ENCODE data around the gene NUP214.
"Not testable (repeated sequence)": the region's sequence is repeated elsewhere in the genome, so short reads cannot be mapped to it uniquely, and the experiment has no call there.

NUP214 gene

DNA sequence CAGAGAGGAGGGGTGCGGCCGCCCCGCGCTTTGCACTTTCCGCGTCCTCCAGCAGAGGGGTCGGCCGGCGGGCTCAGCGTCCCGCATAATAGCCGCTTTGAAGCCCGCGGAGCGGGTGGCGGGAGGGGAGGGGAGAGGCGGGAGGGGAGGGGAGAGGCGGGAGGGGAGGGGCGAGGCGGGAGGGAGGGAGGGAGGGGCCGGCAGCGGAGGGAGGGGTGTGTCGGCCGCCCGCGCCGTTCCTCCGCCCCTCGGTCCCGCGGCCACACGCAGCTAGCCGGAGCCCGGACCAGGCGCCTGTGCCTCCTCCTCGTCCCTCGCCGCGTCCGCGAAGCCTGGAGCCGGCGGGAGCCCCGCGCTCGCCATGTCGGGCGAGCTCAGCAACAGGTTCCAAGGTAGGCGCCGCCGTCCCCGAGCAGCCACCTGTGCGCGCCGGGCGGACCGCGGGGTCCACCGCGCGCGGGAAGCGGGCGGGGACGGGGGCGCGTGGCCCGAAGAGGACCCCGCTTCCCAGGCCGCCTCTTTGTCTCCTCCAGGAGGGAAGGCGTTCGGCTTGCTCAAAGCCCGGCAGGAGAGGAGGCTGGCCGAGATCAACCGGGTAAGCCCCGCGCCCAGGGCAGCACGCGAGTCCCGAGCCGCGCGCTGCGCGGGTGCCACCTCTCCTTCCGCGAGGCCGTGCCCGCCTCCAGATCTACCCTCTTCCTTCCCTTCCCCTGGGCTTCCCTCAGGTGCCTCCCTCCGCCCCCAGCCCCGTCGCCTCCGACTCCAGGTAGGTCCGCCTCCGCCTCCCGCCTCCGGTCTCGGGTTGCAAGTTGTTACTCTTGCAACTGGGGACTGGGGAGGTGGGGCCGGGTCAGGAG lies 28.9 kb upstream of the NUP214 start, which contains the start of gene AIF1L:
TSS of gene AIF1L (plus strand) at position 263 of the 857 bp plus-strand sequence. CDS start at position 362, 99 bp downstream.
- peak; percentile 64 for DNase-seq (ENCODE audit: low spot score)

DNA sequence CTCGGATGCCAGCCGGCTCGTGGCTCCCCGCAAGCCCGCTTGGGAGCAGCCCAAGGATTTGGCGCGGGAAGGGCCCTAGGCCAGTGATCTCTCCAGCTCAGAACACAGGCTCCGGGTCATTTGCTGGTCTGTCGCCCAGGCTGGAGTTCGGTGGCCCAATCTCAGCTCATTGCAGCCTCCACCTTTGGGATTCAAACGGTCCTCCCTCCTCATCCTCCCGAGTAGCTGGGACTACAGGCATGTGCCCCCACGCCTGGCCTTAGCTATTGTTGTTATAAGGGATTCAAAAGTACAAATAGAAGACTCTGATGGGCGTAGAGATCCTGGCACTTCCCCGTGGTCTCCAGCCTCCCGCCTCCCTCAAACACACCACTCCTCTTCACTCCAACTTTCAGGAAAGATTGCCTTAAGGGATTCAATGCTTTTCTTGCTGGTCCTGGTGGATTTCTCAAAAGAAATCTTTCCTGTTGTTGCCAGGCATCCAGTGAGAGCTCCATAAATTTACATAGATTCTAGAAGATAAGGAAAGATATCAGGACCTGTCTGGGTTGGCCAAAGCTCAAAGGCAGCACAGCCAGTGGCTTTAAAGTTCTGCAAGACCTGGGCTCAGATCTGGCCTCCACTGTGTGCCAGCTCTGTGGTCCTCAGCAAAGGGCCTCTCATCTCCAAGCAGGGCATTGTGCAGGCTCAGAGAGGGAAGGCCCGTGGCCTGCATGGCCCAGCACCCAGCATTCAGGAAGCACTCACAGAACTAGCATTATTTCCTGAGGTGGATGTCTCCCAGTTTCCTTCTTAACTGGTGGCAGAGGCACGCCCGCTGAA lies 28.0 kb upstream of the NUP214 start:
- DNase-seq (ENCODE audit: low spot score): no peak

DNA sequence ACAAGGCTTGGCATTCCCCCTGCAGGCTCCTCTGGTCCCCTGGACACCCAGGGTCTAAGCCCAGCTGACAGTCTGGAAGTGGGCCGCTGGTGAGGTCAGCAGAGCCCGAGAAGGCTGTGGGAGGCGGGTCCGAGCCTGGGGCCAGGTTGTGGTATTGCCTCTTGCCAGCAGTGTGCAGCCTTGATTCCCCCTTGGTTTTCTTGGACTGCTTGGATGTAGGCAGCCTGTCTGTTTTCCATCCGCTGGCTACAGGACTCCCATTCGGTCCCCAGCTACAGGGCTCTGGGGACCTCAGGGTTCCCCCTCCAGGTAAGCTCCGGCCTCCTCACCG lies 27.5 kb upstream of the NUP214 start:
- DNase-seq (ENCODE audit: low spot score): peak; percentile 46

DNA sequence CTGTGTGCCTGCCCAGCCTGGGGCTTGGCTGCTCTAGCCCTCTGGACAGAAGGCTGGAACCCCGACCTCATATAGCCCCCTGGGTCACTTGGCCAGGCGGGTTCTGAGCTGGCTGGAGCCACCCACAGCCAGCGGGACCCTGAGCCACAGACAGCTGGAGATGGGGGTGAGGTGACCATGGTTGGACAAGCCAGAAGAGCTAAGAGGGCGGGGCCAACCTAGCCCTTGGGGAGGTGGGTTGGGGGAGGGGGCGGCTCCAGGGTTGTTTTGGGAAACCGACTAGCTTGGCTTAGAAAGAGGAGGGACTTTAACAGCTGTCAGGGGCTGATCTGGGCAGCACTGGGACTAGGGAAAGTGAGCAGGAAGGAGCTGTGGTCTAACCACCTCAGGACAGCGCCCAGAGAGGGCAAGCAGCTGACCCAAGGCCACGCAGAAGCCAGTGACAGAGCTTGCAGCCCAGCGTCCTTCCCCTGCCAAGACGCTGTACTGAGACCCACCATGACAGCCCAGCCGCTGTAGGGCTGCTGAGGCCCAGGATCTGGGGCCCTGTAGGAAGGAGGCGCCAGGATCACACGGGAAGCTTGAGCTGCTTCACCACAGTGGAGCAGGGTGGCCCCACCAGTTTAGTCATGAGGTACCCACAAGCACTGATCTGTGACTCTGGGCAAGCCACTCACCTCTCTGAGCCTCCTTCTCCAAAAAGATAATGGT lies 26.8 kb upstream of the NUP214 start:
- peak; percentile 70 for DNase-seq (ENCODE audit: low spot score)

DNA sequence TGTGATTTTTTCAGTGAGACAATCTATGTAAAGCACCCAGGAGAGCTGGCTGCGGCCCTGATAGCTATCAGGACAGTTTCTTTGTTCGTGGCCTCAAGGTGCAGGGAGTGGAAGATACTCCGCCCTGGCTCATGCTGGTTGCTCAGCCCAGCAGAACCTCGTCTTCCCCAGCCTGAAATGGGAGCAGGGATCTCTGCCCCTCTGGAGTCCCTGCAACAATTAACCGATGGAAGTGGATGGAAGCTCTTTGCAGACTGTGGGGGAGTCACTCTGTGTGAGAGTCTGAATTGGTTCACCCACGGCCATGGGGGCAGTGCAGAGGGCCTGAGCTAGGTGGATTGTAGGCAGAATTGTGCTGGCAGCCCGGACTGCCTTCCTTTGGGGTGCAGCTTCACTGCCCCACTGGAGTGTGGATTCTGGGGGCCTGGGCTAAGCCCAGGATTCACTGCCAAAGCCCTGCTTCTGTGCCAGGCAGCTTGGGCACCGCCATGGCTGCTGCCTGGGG lies 26.2 kb upstream of the NUP214 start:
- no peak for DNase-seq (ENCODE audit: low spot score)

DNA sequence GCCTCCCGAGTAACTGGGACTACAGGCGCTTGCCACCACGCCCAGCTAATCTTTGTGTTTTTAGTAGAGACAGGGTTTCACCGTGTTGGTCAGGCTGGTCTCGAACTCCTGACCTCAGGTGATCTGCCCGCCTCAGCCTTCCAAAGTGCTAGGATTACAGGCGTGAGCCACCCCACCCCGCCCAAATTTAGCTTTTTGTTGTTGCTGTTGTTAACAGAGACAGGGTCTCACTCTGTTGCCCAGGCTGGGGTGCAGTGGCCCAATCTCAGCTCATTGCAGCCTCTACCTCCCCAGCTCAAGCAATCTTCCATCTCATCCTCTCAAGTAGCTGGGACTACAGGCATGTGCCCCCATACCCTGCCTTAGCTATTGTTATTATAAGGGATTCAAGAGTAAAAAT lies 25.5 kb upstream of the NUP214 start:
- not testable (repeated sequence) for DNase-seq (ENCODE audit: low spot score)

DNA sequence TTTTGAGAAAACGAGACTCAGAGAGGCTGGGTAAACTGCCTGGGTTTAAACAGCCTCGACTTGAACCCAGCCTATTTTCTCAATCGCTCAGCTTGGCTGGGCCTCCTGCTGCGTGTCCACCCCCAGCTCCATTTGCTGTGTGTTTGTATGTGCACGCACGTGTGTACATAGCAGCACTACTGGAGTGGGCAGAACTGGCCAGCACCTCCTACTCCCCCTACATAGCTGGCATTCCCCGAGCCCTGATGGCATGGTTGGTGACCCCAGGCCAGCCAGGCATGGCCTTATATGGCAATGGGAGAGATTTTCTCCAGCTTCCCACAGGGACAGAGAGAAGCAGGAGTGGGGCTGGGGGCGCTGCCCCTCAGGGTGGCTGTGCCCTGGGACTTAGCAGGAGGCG lies 24.9 kb upstream of the NUP214 start:
- DNase-seq (ENCODE audit: low spot score): peak; percentile 86

DNA sequence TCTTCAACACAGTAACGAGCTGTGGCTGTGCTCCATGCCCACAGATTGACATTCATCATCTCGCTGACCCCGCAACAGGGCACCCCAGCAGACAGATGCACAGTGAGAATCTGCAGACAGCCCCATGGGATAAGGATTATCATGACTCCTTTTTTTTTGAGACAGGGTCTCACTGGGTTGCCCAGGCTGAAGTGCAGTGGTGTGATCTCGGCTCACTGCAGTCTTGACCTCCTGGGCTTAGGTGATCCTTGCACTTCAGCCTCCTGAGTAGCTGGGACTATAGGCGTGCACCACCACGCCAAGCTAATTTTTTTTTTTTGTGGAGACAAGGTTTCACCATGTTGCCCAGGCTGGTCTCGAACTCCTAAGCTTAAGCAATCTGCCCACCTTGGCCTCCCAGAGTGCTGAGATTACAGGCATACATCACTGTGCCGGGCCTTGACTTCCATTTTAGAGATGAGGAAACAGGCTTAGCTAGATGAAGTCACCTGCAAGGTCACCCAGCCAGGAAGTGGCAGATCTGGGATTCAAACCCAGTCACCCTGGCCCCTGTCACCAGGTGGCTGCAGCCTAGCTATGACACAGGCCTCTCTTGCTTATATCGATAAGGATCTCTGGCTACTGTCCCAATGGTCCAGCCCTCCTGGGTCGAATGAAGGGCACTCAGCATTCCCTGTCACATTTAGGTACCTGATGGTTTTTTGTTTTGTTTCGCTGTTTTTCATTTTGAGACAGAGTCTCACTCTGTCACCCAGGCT lies 24.0 kb upstream of the NUP214 start:
- peak; percentile 53 for DNase-seq (ENCODE audit: low spot score)

DNA sequence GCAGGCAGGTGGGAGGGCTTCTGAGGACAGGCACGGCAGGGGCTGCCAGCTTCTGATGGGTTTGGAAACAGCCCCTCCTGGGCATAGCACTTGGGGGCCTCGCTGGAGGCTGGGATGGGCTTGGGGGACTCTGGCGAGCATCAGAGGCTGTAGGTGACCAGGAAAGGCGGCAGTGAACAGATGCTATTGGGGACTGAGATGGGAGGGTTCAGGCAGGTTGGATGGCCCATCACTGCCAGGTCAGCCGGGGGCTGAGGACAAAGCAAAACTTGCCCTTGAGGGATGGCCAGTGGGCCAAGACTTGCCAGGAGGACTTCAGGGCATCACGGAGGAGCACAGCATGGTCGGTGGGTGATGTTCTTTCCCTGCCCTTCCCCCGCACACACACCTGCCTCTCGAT lies 22.4 kb upstream of the NUP214 start:
- no peak for DNase-seq (ENCODE audit: low spot score)

DNA sequence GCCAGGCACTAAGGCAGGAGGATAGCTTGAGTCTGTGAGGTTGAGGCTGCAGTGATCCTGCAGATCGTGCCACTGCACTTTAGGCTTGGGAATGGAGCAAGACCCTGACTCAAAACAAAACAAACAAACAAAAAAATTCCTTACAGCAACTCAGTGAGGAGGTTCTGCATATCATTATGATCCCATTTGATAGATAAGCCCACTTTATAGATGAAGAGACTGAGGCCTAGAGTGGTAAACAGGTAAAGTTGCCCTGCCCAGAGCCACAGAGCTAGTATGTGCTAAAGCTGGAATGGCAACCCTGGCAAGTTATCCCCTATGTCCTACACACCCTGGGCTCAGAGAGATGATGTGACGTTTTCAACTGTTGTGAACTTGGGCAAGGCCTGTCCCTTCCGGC lies 21.9 kb upstream of the NUP214 start:
- no peak for DNase-seq (ENCODE audit: low spot score)

DNA sequence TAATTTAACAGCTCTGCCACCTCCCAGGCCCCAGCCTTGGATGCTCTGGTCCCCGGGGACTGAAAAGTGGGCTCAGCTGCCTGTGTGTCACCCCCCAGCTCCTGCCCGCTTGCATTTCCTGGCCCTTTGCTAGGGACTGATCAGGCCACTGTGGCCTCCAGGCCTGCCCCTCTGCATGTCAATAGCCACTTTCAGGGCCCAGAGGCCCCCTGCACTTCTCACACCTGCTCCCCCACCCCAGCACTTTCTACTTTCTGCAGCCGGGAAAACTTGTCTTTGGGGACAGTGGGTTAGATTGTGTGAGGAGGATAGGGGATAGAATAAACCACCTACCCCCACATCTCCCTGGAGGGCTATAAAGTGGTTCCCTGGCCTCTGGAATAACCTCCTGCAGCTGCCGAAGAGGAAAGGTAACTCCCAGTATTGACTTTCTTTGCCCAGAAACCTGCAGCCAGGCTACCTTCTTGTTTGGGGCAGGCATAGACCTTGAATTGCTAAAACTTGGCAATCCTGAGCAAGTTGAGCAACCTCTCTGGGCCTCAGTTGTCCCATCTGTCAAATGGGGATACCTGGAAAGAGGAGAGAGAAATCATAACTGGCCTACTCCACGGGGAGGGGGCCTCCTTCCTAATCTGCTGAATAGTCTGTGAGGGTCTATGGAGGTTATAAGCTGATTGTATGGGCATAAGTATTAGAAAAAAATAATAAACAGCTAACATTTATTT lies 21.2 kb upstream of the NUP214 start:
- no peak for DNase-seq (ENCODE audit: low spot score)

DNA sequence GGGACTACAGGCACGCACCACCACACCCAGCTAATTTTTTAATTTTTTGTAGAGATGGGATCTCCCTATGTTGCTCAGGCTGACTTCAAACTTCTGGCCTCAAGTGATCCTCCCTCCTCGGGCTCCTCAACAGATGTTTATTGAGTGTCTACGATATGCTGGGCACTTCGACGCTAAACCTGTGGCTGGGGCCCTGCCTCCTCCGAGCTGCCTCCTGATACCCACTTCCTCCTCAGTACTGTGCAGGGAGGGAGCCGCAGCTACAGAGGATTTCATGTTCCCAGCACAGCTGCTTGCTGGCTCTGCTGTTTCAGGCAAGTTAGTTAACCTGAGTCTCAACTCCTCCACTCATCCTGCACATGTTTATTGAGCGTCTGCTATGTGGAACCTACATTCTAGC lies 19.4 kb upstream of the NUP214 start:
- DNase-seq (ENCODE audit: low spot score): no peak

DNA sequence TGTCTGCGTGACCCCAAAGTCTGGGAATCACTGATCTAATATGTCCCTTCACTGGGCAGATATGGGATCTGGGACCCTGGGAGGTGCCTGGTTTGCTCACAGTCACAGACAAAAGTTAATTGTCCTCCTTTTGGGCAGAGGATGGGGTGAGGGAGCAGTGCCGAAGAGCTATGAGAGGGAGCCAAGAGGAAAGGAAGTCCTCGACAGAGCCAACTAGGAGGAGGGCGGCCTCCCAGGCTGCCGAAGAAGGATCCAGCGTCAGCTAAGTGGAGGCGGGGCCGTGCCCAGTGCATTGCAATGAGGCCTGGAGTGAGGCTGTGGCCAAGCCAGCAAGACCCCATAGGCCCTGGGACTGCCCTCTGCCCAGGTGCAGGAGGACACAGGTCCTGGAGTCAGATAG lies 17.6 kb upstream of the NUP214 start:
- DNase-seq (ENCODE audit: low spot score): no peak

DNA sequence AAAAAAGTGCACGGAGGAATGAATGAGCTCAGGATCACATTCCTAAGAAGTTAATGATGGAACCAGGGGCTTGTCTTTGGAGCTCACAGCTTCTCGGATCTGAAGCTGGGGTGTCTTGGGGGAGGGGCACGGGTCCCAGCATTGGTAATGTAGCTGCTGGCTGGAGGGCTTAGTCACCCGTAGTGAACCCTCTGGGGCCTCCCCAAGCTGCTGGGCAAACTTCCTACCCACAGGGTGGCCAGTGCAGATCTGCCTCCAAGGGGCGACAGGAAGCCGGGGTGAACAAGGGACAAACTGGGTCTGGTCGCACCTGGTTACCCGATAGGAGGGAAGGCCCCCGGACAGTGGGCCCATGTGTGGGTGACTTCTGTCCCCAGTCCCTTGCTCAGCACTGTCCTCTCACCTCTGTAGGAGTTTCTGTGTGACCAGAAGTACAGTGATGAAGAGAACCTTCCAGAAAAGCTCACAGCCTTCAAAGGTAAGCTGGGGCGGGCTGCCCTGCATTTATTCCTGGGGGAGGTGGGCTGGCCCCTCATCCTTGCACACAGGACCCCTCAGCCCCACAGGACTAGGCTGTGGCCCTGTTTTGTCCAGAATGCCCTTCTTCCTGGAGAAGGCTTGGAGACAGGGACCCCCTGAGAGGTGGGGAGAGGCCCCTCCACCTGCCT lies 14.1 kb upstream of the NUP214 start:
- DNase-seq (ENCODE audit: low spot score): peak; percentile 98

DNA sequence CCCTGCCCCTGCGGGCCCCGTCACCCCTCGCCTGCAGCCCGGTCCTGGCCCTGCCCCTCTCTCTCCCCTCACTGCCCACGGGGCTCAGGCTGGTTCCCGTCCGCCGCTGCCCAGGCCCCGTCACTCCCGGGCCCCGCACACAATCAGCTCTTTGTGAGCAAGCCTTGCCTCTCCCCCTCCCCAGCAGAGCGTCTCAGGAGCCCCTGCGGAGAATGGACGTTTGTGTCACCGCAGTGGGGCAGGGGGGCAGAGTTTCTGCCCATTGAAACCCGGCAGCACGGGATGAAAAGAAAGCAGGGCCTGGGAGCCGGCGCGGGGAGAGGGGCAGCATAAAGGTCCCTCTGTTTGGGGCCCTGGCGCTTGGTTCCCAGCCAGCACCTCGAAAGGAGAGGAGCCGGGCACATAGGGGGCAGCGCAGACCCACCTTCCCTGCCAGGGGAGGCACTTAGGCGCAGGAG lies 13.5 kb upstream of the NUP214 start:
- DNase-seq (ENCODE audit: low spot score): peak; percentile 37

DNA sequence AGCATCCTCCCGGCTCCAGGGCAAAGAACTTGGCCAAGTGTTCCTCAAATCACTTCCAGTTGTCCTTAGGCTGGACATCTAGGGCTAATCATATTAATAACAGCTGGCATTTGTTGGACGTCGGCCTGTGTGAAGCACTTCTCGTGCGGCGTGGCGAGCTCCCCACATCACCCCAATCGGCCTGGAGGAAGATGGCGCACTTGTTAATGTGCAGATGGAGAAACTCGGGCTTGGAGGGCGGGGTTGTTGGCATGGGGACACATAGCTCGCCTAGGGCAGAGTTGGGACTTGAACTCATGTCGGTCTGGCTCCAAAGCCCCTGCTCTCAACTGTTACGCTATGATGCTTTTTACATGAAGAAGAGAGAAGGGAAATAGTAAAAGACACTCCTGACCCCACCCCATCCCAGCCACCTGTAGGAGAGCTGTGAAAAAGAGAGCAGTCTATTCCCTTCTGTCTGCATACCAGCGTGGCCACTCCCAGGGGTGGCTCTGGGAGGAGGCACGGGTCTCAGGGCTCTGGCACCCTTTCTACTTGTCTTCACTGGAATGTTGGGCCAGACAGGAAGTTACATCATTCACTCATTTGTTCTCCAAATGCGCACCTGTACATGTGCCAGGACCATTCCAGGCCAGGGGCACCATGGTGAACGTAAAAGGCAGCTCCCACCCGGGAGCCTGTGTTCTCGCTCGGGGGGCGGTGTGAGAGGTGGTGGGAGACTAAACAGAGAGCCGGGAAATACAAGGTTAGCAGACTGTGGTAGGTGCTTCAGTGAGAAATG lies 12.8 kb upstream of the NUP214 start:
- peak; percentile 90 for DNase-seq (ENCODE audit: low spot score)

DNA sequence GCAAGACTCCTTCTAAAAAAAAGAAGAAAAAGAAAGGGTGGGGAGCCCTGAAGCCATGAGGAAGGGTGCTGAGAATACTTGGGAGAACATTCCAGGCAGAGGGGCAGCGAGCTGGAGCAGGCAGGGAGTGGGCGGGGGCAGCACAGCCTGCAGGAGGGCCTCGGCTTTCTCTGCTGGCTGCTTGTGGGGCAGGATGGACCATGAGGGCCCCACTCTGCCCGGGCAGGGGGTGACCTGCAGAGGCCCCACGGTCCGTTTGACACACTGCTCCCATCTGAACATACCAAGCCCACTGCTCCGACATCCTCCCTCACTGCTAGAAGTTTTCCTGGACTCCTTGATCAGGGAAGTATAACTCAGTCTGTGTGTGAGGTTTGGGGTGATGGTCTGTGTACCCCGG lies 11.7 kb upstream of the NUP214 start:
- no peak for DNase-seq (ENCODE audit: low spot score)

DNA sequence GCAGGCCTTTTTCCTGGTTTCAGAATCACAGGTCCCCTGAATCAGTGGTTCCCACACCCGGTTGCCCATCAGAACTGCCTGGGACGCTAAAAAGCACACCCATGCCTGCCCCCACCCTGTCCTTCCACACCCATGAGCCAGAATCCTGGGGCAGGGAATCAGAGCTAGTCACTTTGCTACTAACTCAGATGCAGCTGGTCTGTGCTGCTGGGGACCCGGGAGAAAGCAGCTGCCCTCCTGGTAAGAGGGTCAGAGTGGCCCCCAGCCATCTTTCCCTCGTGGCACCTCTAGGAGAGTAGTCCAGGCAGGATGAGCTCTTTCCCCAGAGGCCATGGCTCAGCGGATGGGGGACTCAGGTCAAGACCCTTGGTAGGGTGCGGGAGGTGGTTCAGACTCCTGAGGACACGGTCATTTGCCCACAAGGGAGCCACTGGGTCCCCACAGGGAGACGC lies 11.3 kb upstream of the NUP214 start:
- no peak for DNase-seq (ENCODE audit: low spot score)

DNA sequence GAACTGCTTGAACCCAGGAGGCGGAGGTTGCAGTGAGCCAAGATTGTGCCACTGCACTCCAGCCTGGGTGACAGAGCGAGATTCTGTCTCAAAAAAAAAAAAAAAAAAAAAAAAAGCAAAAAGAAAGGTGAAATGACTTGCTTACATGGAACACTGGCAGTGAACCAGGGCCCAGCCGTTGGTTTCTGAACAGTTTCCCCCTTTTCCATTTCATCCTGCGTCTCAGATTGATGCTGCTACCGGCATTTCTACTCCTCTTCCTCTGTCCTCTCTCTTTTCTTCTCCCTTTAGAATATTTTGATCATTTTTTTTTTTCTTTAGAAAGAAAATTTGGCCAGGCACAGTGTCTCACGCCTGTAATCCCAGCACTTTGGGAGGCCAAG lies 10.0 kb upstream of the NUP214 start:
- not testable (repeated sequence) for DNase-seq (ENCODE audit: low spot score)

Measured in kidney tubule cell (primary cell).